Adrenal gland (tissue), 5 donors: ENCODE measurements around the gene LYSET.

Experiments
- POLR2A ChIP-seq, 2 donors: fragments of 450-650 bp; IDR thresholded peaks; one replicate each; pipeline ENCODE4 v1.6.1; 2017; ENCODE audit warnings: antibody characterized with exemption in 2 of 2, mild to moderate bottlenecking in 2 of 2, moderate library complexity in 1 of 2
- TF ChIP-seq, protein P1 (sequence below), 6 experiments: fragments of 450-650 bp in 4 of 6; fragments of 200-600 bp in 2 of 6; sonication (generic) in 1 of 6; IDR thresholded peaks; 1 replicate in 5 of 6; 2 replicates in 1 of 6; pipeline versions ENCODE4 v1.5.1 to v1.8.0; 2016 to 2021; ENCODE audit warnings: antibody characterized with exemption in 6 of 6, mild to moderate bottlenecking in 2 of 6, moderate library complexity in 1 of 6
- donor health status: DM: no; HTN: no; CAD: no.

DNA sequence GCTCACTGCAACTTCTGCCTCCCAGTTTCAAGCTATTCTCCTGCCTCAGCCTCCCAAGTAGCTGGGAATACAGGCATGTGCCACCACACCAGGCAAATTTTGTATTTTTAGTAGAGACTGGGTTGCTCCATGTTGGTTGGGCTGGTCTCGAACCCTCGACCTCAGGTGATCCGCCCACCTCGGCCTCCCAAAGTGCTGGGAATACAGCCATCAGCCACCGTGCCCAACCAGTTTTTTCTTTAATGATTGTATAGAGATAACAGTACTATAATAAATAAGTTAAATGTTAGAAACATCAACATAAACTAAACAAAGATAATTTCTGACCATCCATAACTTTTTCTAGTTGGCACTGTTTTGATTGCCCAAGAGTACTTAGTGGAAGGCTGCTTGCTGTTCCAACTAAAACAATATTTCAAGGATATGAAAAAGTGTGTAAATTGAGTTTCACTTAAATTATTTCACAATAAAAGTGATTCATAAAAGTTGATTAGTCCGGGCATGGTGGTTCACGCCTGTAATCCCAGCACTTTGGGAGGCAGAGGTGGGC is 16.1 kb downstream of the LYSET start:
- TF ChIP-seq, protein P1, sequence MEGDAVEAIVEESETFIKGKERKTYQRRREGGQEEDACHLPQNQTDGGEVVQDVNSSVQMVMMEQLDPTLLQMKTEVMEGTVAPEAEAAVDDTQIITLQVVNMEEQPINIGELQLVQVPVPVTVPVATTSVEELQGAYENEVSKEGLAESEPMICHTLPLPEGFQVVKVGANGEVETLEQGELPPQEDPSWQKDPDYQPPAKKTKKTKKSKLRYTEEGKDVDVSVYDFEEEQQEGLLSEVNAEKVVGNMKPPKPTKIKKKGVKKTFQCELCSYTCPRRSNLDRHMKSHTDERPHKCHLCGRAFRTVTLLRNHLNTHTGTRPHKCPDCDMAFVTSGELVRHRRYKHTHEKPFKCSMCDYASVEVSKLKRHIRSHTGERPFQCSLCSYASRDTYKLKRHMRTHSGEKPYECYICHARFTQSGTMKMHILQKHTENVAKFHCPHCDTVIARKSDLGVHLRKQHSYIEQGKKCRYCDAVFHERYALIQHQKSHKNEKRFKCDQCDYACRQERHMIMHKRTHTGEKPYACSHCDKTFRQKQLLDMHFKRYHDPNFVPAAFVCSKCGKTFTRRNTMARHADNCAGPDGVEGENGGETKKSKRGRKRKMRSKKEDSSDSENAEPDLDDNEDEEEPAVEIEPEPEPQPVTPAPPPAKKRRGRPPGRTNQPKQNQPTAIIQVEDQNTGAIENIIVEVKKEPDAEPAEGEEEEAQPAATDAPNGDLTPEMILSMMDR (IDR thresholded peaks at IDR 0.05), result no peak
- TF ChIP-seq POLR2A (IDR thresholded peaks at IDR 0.05), result no peak
